OCI-M2 (cell line): ENCODE results near the gene GSKIP.

Experiments
- DNase-seq: peaks from one replicate; lab custom pipeline; 2025; ENCODE audit not compliant: unreplicated experiment; lab: John Stamatoyannopoulos, UW

Gene GSKIP

DNA sequence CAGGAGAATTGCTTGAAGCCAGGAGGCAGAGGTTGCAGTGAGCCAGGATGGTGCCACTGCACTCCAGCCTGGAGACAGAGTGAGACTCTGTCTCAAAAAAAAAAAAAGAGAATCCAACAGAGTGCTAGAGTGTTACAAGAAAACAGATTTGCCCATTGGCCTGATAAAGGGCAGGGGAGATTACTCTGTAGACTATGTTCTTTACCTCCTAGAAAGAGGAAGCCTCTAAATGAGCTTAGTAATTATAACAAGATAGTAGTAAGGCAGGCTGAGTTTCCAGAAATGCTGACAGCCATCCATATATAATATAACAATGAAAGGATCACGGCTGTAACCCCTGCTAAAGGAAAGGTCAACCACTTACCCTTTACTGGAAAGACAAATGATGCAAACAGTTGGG is 53.0 kb downstream of the GSKIP start:
- no peak for DNase-seq

DNA sequence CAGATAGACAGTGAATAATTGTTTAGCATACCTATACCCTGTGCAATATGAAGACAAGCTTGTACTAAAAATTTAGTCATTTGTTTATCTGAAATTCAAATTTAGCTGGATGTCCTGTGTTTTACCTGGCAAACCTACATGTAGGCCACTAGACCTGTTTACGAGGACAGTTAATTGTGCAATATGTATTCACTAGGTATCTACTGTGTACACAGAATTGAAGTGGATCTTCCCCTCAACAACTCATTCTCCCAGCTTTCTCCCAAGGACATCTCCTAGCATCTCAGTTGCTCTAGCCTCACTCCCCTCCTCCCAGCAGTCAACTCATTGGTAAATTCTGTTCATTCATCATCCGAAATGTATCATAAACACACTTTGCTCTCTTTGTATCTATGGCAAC is 53.9 kb downstream of the GSKIP start:
- DNase-seq: no peak

DNA sequence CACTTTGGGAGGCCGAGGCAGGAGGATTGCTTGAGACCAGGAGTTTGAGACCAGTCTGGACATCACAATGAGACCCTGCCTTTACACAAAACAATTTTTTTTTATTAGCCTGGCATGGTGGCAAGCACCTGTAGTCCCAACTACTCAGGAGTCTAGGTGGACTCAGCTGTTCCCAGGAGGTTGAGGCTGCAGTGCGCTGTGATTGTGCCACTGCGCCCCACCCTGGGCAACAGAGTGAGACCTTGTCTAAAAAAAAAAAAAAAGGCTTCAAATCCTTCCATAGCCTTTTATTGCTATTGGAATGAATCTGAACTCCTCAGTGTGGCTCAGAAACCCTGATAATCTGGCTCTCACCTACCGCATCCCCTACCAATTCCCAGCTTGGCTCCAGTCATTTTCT is 54.7 kb downstream of the GSKIP start:
- no peak for DNase-seq

DNA sequence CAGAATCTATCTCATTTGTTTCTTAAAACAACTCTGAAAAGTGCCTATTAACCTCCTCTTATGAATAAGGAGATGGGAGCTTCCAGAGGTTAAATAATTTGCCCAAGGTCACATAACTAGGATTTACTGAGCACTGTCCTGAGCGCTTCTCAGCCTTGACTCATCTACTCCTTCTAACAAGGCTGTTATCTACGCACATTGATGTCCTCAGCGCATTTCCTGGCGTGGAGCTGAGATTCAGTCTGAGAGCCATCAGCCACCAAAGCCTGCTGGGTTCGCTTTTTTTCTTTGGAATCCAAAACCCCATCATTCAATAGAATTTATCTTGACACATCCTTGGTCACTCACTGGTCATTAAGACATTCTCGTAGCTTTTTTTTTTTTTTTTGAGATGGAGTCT is 57.9 kb downstream of the GSKIP start:
- DNase-seq: no peak

DNA sequence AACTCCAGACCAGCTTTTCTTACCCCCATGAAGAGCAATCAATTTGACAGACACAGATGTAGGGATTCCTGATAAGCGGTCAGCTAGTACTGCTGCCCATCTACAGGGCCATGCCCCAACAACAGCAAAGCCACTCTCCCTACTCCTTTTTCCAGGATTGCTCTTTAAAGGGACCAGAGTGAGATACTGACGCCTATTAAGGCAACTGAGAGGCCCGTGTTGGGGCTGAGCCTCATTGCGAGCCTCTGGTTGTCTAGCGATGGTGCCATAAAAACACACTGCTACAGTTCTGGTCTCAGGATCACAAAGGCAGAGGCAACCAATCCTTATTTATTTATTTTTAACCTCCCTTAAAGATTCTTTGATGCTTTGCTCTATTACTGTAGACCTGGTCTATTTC is 59.7 kb downstream of the GSKIP start:
- no peak for DNase-seq

DNA sequence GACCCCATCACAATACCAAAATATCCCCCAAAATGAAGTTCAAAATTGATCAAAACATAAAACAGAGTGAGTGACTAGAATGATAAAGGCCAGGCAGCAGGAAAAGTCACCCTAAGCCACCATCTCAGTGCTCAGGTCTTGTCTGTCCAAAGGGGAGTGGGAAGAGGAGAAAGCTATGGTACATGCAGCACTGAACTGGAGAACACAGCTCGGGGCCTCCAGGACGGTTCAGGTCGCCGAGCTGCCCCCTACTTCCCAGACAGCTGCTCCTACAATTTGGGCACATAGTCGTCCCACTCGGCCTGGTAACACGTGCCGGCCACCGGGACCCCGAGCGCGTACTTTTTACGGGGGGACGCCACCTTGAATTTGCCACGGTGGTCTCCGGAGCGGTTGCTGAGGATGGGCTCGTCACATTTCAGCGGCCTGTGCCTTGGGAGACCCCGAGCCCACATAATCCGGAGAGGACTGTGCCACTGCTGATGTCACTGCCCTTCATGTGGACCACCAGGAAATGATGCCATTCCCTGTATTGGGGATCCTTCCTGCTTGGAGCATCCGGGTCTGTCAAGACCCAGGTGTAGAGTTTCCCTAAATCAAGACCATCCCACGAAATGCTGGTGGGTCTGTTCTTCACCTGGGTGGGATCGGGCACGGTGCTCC is 60.3 kb downstream of the GSKIP start:
- no peak for DNase-seq

DNA sequence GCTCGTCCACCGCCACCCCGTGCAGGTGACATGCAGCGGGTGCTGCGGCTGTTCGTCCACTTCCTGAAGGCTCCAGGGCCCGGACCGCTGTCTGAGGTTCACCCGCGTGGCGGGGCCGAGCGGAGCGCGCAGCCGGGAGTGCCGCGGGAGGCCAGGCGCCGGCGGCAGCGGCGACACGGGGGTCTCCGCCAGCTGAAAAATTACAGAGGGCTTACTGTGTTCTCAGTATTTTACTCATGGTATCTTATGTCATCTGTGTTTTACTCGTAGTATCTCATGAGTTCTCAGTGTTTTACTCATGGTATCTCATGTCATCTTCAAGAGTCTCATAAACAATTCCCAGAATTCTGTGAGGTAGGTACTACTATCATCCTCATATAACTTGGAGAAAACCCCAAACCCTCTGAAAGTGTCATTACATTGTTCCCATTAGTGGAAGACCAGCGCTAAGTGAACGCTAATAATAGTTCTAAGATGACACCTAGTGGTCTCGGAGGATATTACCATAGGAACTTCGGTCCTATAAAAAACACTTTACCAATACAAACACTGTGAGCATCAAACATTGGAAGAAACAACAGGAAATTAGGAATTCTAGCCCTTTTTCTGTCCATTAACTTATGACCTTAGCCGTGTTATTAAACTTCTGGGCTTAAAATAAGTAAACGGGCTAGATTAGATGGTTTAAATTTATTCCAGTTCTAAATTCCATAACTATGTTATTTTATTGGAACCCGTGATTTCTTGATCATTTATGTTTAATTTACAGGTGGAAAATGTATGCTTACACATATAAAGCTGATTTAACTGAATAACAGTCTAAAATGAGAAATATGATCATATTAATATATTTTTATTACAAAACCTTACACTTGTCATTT is 61.0 kb downstream of the GSKIP start:
- DNase-seq: peak; percentile 69

DNA sequence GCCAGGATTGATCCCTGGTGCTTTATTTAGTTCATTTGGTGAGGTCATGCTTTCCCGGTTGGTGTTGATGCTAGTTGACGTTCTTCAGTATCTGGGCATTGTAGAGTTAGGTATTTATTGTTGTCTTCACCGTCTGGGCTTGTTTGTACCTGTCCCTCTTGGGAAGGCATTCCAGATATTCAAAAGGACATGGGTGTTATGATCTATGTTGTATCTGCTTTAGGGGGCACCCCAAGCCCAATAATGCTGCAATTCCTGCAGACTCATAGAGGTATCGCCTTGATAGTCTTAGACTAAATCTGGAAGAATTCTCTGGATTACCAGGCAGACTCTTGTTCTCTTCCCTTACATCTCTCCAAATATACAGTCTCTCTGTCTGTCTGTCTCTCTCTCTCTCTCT is 70.7 kb downstream of the GSKIP start:
- no peak for DNase-seq
